ENCODE results near the gene RUSF1. TPM values are rescaled to one million over a fixed set of nuclear protein-coding genes. Genes with fewer than 3 reads are reported as not detected.
A peak's percentile ranks its signal among the peaks of the same experiment; 100 is the strongest.

Gene RUSF1
- polyA plus RNA-seq, 3 donors: 10.3 to 45.1 (median 11.8) TPM

- intact Hi-C loops (cut with micrococcal nuclease): no loop called here
Measured at GRCh38 chr16:31479751-31480150, 28.4 kb downstream of the RUSF1 start.

GRCh38 chr16:31478956-31479355 is 29.2 kb downstream of the RUSF1 start:
- WGBS (ENCODE audit: insufficient coverage): 100% methylated on average over 3 of the region's 3 CpGs
- Mint-ChIP-seq H3K4me1 (peaks cover 28% of the 10 kb centered on the region), H3K9me3 (peaks cover 0 to 2% (median 0%) of the 10 kb centered on the region in 7 donors), H3K4me3 (no peak overlapping the region), H3K27me3 (ENCODE audit: low read depth in 3 of 3) (peaks cover 4 to 41% (median 27%) of the 10 kb centered on the region in 3 donors), H3K36me3 (no peaks in the 10 kb centered on the region), H3K27ac (no peak overlapping the region)
- no peaks in the 10 kb centered on the region for H3K36me3 ChIP-seq (replicated peaks in 1 of 2; ENCODE audit: control insufficient read depth in 1 of 2, insufficient read depth in 2 of 2, low read length in 2 of 2)
- H3K4me2 ChIP-seq (replicated peaks; ENCODE audit: extremely low read depth, low read length, poor library complexity, severe bottlenecking): no peak overlapping the region
- H3K9me3 ChIP-seq (replicated peaks in 1 of 2; ENCODE audit: control insufficient read depth in 1 of 2, insufficient read depth in 1 of 2, low read length in 2 of 2): no peaks in the 10 kb centered on the region
- no peak overlapping the region for H3K9ac ChIP-seq (ENCODE audit: insufficient read depth, low read length, poor library complexity, severe bottlenecking)
- intact Hi-C loops (cut with micrococcal nuclease): no loop called here
- H3K79me2 ChIP-seq (ENCODE audit: insufficient read depth, low read length): no peaks in the 10 kb centered on the region
- no peaks in the 10 kb centered on the region for H4K20me1 ChIP-seq (ENCODE audit: insufficient read depth, low read length)
- DNase-seq: no peak
- H3K27me3 ChIP-seq (ENCODE audit: control insufficient read depth in 2 of 2, insufficient read depth in 2 of 2, low read length in 2 of 2): peaks cover 0 to 9% of the 10 kb centered on the region in 2 donors
- TF ChIP-seq, protein P1, sequence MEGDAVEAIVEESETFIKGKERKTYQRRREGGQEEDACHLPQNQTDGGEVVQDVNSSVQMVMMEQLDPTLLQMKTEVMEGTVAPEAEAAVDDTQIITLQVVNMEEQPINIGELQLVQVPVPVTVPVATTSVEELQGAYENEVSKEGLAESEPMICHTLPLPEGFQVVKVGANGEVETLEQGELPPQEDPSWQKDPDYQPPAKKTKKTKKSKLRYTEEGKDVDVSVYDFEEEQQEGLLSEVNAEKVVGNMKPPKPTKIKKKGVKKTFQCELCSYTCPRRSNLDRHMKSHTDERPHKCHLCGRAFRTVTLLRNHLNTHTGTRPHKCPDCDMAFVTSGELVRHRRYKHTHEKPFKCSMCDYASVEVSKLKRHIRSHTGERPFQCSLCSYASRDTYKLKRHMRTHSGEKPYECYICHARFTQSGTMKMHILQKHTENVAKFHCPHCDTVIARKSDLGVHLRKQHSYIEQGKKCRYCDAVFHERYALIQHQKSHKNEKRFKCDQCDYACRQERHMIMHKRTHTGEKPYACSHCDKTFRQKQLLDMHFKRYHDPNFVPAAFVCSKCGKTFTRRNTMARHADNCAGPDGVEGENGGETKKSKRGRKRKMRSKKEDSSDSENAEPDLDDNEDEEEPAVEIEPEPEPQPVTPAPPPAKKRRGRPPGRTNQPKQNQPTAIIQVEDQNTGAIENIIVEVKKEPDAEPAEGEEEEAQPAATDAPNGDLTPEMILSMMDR (IDR thresholded peaks at IDR 0.05): no peak
- H2AFZ ChIP-seq (ENCODE audit: insufficient read depth, low read depth, low read length, poor library complexity, severe bottlenecking): no peak overlapping the region
- no peak overlapping the region for H3K27ac ChIP-seq (ENCODE audit: low read depth in 1 of 2, low read length in 2 of 2)
- H3K4me1 ChIP-seq (ENCODE audit: control insufficient read depth in 1 of 2, insufficient read depth in 2 of 2, low read length in 2 of 2): peaks cover 18 to 27% of the 10 kb centered on the region in 2 donors
- no peak overlapping the region for H3K4me3 ChIP-seq (replicated peaks in 1 of 3; ENCODE audit: low read depth in 2 of 3, low read length in 3 of 3)

More at GRCh38 chr16:31479751-31480150, 28.4 kb downstream of the RUSF1 start:
- H3K4me3 Mint-ChIP-seq: peak overlapping the region in 1 of 2 donors; percentile 31
- H3K27ac ChIP-seq (ENCODE audit: low read depth in 1 of 2, low read length in 2 of 2): no peak overlapping the region
- peaks cover 4 to 35% (median 23%) of the 10 kb centered on the region in 3 donors for H3K27me3 Mint-ChIP-seq (ENCODE audit: low read depth in 3 of 3)
- H3K4me1 Mint-ChIP-seq: peaks cover 28% of the 10 kb centered on the region
- no peak overlapping the region for H3K4me2 ChIP-seq (replicated peaks; ENCODE audit: extremely low read depth, low read length, poor library complexity, severe bottlenecking)
- TF ChIP-seq, protein P1 (IDR thresholded peaks at IDR 0.05): no peak
- no peak overlapping the region for H2AFZ ChIP-seq (ENCODE audit: insufficient read depth, low read depth, low read length, poor library complexity, severe bottlenecking)
- peak overlapping the region in 1 of 7 donors; percentile 59 for H3K27ac Mint-ChIP-seq
- peaks cover 18 to 27% of the 10 kb centered on the region in 2 donors for H3K4me1 ChIP-seq (ENCODE audit: control insufficient read depth in 1 of 2, insufficient read depth in 2 of 2, low read length in 2 of 2)
- H3K4me3 ChIP-seq (replicated peaks in 1 of 3; ENCODE audit: low read depth in 2 of 3, low read length in 3 of 3): no peak overlapping the region
- 99% methylated on average over 7 of the region's 9 CpGs for WGBS (ENCODE audit: insufficient coverage)
- H3K36me3 Mint-ChIP-seq: no peaks in the 10 kb centered on the region
- H3K9me3 ChIP-seq (replicated peaks in 1 of 2; ENCODE audit: control insufficient read depth in 1 of 2, insufficient read depth in 1 of 2, low read length in 2 of 2): no peaks in the 10 kb centered on the region
- H3K79me2 ChIP-seq (ENCODE audit: insufficient read depth, low read length): no peaks in the 10 kb centered on the region
- H3K9ac ChIP-seq (ENCODE audit: insufficient read depth, low read length, poor library complexity, severe bottlenecking): no peak overlapping the region
- no peaks in the 10 kb centered on the region for H4K20me1 ChIP-seq (ENCODE audit: insufficient read depth, low read length)
- H3K27me3 ChIP-seq (ENCODE audit: control insufficient read depth in 2 of 2, insufficient read depth in 2 of 2, low read length in 2 of 2): peaks cover 0 to 9% of the 10 kb centered on the region in 2 donors
- H3K9me3 Mint-ChIP-seq: peaks cover 0 to 2% (median 0%) of the 10 kb centered on the region in 7 donors
- H3K36me3 ChIP-seq (replicated peaks in 1 of 2; ENCODE audit: control insufficient read depth in 1 of 2, insufficient read depth in 2 of 2, low read length in 2 of 2): no peaks in the 10 kb centered on the region
- no peak for DNase-seq

Measured in CD14-positive monocyte (primary cell).